ENCODE measurements around the gene DISP3. TPM values are rescaled to one million over a fixed set of nuclear protein-coding genes. Genes with fewer than 3 reads are reported as not detected.

DISP3 gene
- polyA plus RNA-seq, 3 donors: 0.01 TPM; not detected in 2

- H3K79me2 ChIP-seq (ENCODE audit: insufficient read depth, low read length): no peaks in the 10 kb centered on the region
- 63% methylated on average over 3 of the region's 3 CpGs for WGBS (ENCODE audit: insufficient coverage)
- H3K27me3 ChIP-seq (ENCODE audit: control insufficient read depth in 2 of 2, insufficient read depth in 2 of 2, low read length in 2 of 2): peaks cover 0 to 5% of the 10 kb centered on the region in 2 donors
- no peak overlapping the region for H3K4me3 ChIP-seq (replicated peaks in 1 of 3; ENCODE audit: low read depth in 2 of 3, low read length in 3 of 3)
- no peak overlapping the region for H2AFZ ChIP-seq (ENCODE audit: insufficient read depth, low read depth, low read length, poor library complexity, severe bottlenecking)
- no peaks in the 10 kb centered on the region for H3K4me1 Mint-ChIP-seq
- H3K4me3 Mint-ChIP-seq: no peak overlapping the region
- no peaks in the 10 kb centered on the region for H3K36me3 ChIP-seq (replicated peaks in 1 of 2; ENCODE audit: control insufficient read depth in 1 of 2, insufficient read depth in 2 of 2, low read length in 2 of 2)
- intact Hi-C loops (cut with micrococcal nuclease): no loop called here
- DNase-seq: no peak
- H3K36me3 Mint-ChIP-seq: no peaks in the 10 kb centered on the region
- no peaks in the 10 kb centered on the region for H3K4me1 ChIP-seq (ENCODE audit: control insufficient read depth in 1 of 2, insufficient read depth in 2 of 2, low read length in 2 of 2)
- H3K27me3 Mint-ChIP-seq (ENCODE audit: low read depth in 3 of 3): peaks cover 9 to 20% (median 10%) of the 10 kb centered on the region in 3 donors
- no peaks in the 10 kb centered on the region for H4K20me1 ChIP-seq (ENCODE audit: insufficient read depth, low read length)
- no peaks in the 10 kb centered on the region for H3K9me3 Mint-ChIP-seq
- no peak for TF ChIP-seq CTCF (IDR thresholded peaks at IDR 0.05)
- no peaks in the 10 kb centered on the region for H3K9me3 ChIP-seq (replicated peaks in 1 of 2; ENCODE audit: control insufficient read depth in 1 of 2, insufficient read depth in 1 of 2, low read length in 2 of 2)
- H3K27ac ChIP-seq (ENCODE audit: low read depth in 1 of 2, low read length in 2 of 2): no peak overlapping the region
- no peak overlapping the region for H3K4me2 ChIP-seq (replicated peaks; ENCODE audit: extremely low read depth, low read length, poor library complexity, severe bottlenecking)
- no peak overlapping the region for H3K27ac Mint-ChIP-seq
- no peak overlapping the region for H3K9ac ChIP-seq (ENCODE audit: insufficient read depth, low read length, poor library complexity, severe bottlenecking)
Observed at GRCh38 chr1:11472741-11473140, 6.2 kb upstream of the DISP3 start.

GRCh38 chr1:11473491-11474034 is 5.4 kb upstream of the DISP3 start:
- Histone ChIP-seq H4K20me1 (ENCODE audit: insufficient read depth, low read length) (no peaks in the 10 kb centered on the region), H3K4me2 (replicated peaks; ENCODE audit: extremely low read depth, low read length, poor library complexity, severe bottlenecking) (no peak overlapping the region), H3K4me1 (ENCODE audit: control insufficient read depth in 1 of 2, insufficient read depth in 2 of 2, low read length in 2 of 2) (peaks cover 0 to 2% of the 10 kb centered on the region in 2 donors), H3K27ac (ENCODE audit: low read depth in 1 of 2, low read length in 2 of 2) (no peak overlapping the region), H3K4me3 (replicated peaks in 1 of 3; ENCODE audit: low read depth in 2 of 3, low read length in 3 of 3) (no peak overlapping the region), H3K79me2 (ENCODE audit: insufficient read depth, low read length) (no peaks in the 10 kb centered on the region), H3K9ac (ENCODE audit: insufficient read depth, low read length, poor library complexity, severe bottlenecking) (no peak overlapping the region), H3K36me3 (replicated peaks in 1 of 2; ENCODE audit: control insufficient read depth in 1 of 2, insufficient read depth in 2 of 2, low read length in 2 of 2) (no peaks in the 10 kb centered on the region), H3K27me3 (ENCODE audit: control insufficient read depth in 2 of 2, insufficient read depth in 2 of 2, low read length in 2 of 2) (peaks cover 3 to 13% of the 10 kb centered on the region in 2 donors), H2AFZ (ENCODE audit: insufficient read depth, low read depth, low read length, poor library complexity, severe bottlenecking) (no peak overlapping the region), H3K9me3 (replicated peaks in 1 of 2; ENCODE audit: control insufficient read depth in 1 of 2, insufficient read depth in 1 of 2, low read length in 2 of 2) (no peaks in the 10 kb centered on the region)
- Mint-ChIP-seq H3K36me3 (no peaks in the 10 kb centered on the region), H3K4me1 (no peaks in the 10 kb centered on the region), H3K27ac (no peak overlapping the region), H3K4me3 (no peak overlapping the region), H3K9me3 (peaks cover 0 to 2% (median 0%) of the 10 kb centered on the region in 7 donors), H3K27me3 (ENCODE audit: low read depth in 3 of 3) (peaks cover 17 to 28% (median 19%) of the 10 kb centered on the region in 3 donors)
- no peak for TF ChIP-seq CTCF (IDR thresholded peaks at IDR 0.05)
- 49% methylated on average over 8 of the region's 8 CpGs for WGBS (ENCODE audit: insufficient coverage)
- DNase-seq: no peak
- intact Hi-C loops (cut with micrococcal nuclease): no loop called here
